Dedifferentiated amniotic fluid mesenchymal stem cell (primary cell): ENCODE data around the gene TMEM53.
A peak's percentile ranks its signal among the peaks of the same experiment; 100 is the strongest.

ENCODE experiments used
- DNase-seq: peaks from one replicate; pipeline ENCODE4 v3.0.0-alpha.2; 2016; ENCODE audit errors: extremely low spot score

TMEM53 gene

GRCh38 chr1:44647896-44648295 lies 26.4 kb downstream of the TMEM53 start:
- DNase-seq: no peak

- no peak for DNase-seq
These were observed 27.8 kb downstream of the TMEM53 start for GRCh38 chr1:44646261-44647110.

GRCh38 chr1:44645476-44646244 lies 28.6 kb downstream of the TMEM53 start:
- no peak for DNase-seq

- no peak for DNase-seq
These were observed 29.5 kb downstream of the TMEM53 start for GRCh38 chr1:44644806-44645205.

- DNase-seq: no peak
These were observed 30.5 kb downstream of the TMEM53 start for GRCh38 chr1:44643721-44644334.

GRCh38 chr1:44642925-44643324 lies 31.4 kb downstream of the TMEM53 start:
- DNase-seq: no peak

- DNase-seq: no peak
These were observed 32.0 kb downstream of the TMEM53 start for GRCh38 chr1:44642255-44642654.

GRCh38 chr1:44641126-44642102 lies 32.9 kb downstream of the TMEM53 start:
- DNase-seq: no peak

GRCh38 chr1:44640200-44640853 lies 34.0 kb downstream of the TMEM53 start:
- DNase-seq: no peak

GRCh38 chr1:44637702-44638411 lies 36.4 kb downstream of the TMEM53 start:
- DNase-seq: no peak

GRCh38 chr1:44636688-44637598 lies 37.3 kb downstream of the TMEM53 start:
- DNase-seq: no peak

GRCh38 chr1:44636083-44636687 lies 38.1 kb downstream of the TMEM53 start:
- no peak for DNase-seq

GRCh38 chr1:44635439-44635838 lies 38.8 kb downstream of the TMEM53 start:
- no peak for DNase-seq

GRCh38 chr1:44634606-44635189 lies 39.6 kb downstream of the TMEM53 start:
- DNase-seq: no peak

- DNase-seq: no peak
These were observed 41.7 kb downstream of the TMEM53 start for GRCh38 chr1:44632598-44632997.

GRCh38 chr1:44631647-44632539 lies 42.4 kb downstream of the TMEM53 start:
- DNase-seq: peak; percentile 74

GRCh38 chr1:44631333-44631646 lies 43.0 kb downstream of the TMEM53 start:
- DNase-seq: no peak
